ENCODE measurements around the gene ZNF74. TPM values are rescaled to one million over a fixed set of nuclear protein-coding genes. Genes with fewer than 3 reads are reported as not detected.

Gene ZNF74
- total and polyA plus RNA-seq, 10 of the 15 experiments (the other 5 are each of a cell fraction or from before 2014, with no cell fraction given) = 0.37 to 9.3 (median 5.1) TPM

DNA sequence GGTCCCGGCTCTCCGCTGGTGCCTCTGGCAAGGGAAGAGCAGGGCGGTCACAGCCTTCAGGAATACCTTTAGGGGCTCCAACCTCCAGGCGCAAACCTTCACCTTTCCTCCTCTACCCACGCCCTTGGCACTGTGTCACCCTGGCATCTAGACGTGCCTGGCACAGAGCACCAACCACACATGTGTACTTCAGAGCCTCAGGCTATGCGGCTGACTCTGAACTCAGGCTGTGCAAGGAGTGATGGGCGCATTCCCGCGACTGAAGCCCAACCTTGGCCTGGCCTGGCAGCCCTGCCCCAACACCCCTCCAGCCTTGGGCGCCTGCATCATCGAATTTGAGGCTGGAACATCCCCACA lies 32.3 kb downstream of the ZNF74 start (continued):
- TF ChIP-seq, protein P1, sequence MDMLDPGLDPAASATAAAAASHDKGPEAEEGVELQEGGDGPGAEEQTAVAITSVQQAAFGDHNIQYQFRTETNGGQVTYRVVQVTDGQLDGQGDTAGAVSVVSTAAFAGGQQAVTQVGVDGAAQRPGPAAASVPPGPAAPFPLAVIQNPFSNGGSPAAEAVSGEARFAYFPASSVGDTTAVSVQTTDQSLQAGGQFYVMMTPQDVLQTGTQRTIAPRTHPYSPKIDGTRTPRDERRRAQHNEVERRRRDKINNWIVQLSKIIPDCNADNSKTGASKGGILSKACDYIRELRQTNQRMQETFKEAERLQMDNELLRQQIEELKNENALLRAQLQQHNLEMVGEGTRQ (IDR thresholded peaks at IDR 0.05; ENCODE audit: borderline replicate concordance, low read depth, low read length) = no peak

DNA sequence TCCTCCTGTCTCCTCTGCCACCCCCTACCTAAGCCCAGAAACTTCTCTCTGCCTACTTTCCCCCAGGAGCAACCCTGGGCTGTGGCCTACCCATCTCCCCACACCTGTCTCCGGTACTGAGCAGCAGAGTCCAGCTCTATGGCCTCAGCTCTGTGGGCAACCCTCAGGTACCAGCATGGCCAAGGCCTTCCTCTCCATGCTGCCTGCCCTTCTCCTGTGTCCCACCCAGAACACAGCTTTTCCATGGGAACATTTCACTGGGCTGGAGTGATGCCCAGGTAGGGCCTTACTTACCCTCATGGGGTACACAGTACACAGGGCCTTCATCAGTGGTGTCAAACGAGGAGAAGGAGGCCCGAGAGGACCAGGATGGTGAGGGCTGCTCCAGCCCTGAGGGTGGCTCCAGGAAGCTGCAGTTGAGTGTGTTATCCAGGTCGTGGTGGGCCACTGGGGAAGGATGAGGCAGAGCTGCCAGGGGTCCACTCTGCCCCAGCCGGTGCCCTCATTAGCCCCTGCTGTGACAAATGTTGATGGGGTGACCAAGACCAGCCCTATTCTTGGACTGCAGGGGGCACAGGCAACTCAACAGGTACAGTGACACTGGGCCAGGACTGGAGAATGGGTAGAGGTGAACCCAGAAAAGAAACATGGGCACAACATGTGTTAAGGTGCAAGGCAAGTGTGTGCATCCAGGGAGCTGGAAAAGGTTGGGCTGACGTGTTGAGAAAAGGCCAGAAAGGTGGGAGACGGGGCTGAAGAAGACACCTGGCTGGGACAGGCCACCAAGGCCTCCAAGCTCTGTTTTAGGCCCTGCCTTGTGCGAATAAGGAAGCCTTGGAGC lies 33.4 kb downstream of the ZNF74 start:
- FAIRE-seq (no peak), ATAC-seq (no peak), DNase-seq (ENCODE audit: low read depth, low spot score) (no peak)
- ChIA-PET POLR2A (no interaction called here), SMC1A (ENCODE audit: uncharacterized antibody, unreplicated experiment) (no interaction called here), CTCF (interaction anchor here (1.1 kb wide), 1 partner anchor 29 kb away, joined by 3 read pairs; no protein-coding TSS in a partner anchor), RAD21 (ENCODE audit: unreplicated experiment) (no interaction called here)
- no TSS peak for BruUV-seq (replicated peaks)
- intact Hi-C loops (cut with micrococcal nuclease; ENCODE audit: unreplicated experiment) = no loop called here
- Histone ChIP-seq H3K4me1 (ENCODE audit: control insufficient read depth, insufficient read depth, low read length) (peaks cover 8% of the 10 kb centered on the region), H3K9ac (ENCODE audit: control insufficient read depth, insufficient read depth, low read length) (no peak overlapping the region), H3K36me3 (ENCODE audit: control insufficient read depth in 2 of 2, insufficient read depth in 2 of 2, low read length in 1 of 2) (no peaks in the 10 kb centered on the region), H3K9me3 (replicated peaks; ENCODE audit: control insufficient read depth, insufficient read depth, low read length) (no peaks in the 10 kb centered on the region; the same call in 2 of the 3 replicates), H3K4me3 (no peak overlapping the region), H3K4me2 (ENCODE audit: control insufficient read depth, insufficient read depth) (no peak overlapping the region), H3K27ac (ENCODE audit: control insufficient read depth, insufficient read depth) (no peak overlapping the region), H3K27me3 (replicated peaks in 1 of 2; ENCODE audit: control insufficient read depth in 2 of 2, insufficient read depth in 2 of 2, low read length in 1 of 2) (peaks cover 5 to 21% of the 10 kb centered on the region in 2 experiments), H3K79me2 (ENCODE audit: control insufficient read depth, insufficient read depth, low read length) (no peaks in the 10 kb centered on the region), H4K20me1 (ENCODE audit: control insufficient read depth, insufficient read depth) (no peaks in the 10 kb centered on the region; the same call in 1 of the 2 replicates), H2AFZ (ENCODE audit: control insufficient read depth, low read depth, low read length) (no peak overlapping the region)
- in situ Hi-C loops (cut with MboI) = no loop called here
- 19% methylated on average over 8 of the region's 8 CpGs for WGBS (ENCODE audit: insufficient coverage, insufficient replicate concordance, low lambda C conversion rate, missing lambda C conversion rate)
- TF ChIP-seq HDAC6 (IDR thresholded peaks at IDR 0.05; ENCODE audit: unreplicated experiment) = no peak
- no peak for TF ChIP-seq HDGF (IDR thresholded peaks at IDR 0.05)
- no peak for TF ChIP-seq CHD2 (IDR thresholded peaks at IDR 0.05; ENCODE audit: borderline replicate concordance, low read depth, low read length)
- no peak for TF ChIP-seq SMAD5 (IDR thresholded peaks at IDR 0.05; ENCODE audit: low read depth)
- TF ChIP-seq SP1 (IDR thresholded peaks at IDR 0.05; ENCODE audit: low read depth, low read length) = no peak
- TF ChIP-seq TCF7 (IDR thresholded peaks at IDR 0.05; ENCODE audit: borderline replicate concordance) = no peak
- TF ChIP-seq, protein P2, sequence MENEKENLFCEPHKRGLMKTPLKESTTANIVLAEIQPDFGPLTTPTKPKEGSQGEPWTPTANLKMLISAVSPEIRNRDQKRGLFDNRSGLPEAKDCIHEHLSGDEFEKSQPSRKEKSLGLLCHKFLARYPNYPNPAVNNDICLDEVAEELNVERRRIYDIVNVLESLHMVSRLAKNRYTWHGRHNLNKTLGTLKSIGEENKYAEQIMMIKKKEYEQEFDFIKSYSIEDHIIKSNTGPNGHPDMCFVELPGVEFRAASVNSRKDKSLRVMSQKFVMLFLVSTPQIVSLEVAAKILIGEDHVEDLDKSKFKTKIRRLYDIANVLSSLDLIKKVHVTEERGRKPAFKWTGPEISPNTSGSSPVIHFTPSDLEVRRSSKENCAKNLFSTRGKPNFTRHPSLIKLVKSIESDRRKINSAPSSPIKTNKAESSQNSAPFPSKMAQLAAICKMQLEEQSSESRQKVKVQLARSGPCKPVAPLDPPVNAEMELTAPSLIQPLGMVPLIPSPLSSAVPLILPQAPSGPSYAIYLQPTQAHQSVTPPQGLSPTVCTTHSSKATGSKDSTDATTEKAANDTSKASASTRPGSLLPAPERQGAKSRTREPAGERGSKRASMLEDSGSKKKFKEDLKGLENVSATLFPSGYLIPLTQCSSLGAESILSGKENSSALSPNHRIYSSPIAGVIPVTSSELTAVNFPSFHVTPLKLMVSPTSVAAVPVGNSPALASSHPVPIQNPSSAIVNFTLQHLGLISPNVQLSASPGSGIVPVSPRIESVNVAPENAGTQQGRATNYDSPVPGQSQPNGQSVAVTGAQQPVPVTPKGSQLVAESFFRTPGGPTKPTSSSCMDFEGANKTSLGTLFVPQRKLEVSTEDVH (IDR thresholded peaks at IDR 0.05; ENCODE audit: low read depth, partially characterized antibody) = no peak
- TF ChIP-seq, protein P3, sequence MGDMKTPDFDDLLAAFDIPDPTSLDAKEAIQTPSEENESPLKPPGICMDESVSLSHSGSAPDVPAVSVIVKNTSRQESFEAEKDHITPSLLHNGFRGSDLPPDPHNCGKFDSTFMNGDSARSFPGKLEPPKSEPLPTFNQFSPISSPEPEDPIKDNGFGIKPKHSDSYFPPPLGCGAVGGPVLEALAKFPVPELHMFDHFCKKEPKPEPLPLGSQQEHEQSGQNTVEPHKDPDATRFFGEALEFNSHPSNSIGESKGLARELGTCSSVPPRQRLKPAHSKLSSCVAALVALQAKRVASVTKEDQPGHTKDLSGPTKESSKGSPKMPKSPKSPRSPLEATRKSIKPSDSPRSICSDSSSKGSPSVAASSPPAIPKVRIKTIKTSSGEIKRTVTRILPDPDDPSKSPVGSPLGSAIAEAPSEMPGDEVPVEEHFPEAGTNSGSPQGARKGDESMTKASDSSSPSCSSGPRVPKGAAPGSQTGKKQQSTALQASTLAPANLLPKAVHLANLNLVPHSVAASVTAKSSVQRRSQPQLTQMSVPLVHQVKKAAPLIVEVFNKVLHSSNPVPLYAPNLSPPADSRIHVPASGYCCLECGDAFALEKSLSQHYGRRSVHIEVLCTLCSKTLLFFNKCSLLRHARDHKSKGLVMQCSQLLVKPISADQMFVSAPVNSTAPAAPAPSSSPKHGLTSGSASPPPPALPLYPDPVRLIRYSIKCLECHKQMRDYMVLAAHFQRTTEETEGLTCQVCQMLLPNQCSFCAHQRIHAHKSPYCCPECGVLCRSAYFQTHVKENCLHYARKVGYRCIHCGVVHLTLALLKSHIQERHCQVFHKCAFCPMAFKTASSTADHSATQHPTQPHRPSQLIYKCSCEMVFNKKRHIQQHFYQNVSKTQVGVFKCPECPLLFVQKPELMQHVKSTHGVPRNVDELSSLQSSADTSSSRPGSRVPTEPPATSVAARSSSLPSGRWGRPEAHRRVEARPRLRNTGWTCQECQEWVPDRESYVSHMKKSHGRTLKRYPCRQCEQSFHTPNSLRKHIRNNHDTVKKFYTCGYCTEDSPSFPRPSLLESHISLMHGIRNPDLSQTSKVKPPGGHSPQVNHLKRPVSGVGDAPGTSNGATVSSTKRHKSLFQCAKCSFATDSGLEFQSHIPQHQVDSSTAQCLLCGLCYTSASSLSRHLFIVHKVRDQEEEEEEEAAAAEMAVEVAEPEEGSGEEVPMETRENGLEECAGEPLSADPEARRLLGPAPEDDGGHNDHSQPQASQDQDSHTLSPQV (IDR thresholded peaks at IDR 0.05) = no peak
- no peak for TF ChIP-seq ZNF274 (IDR thresholded peaks at IDR 0.05; ENCODE audit: insufficient read depth, insufficient read length)
- TF ChIP-seq KAT2A (conservative IDR thresholded peaks at IDR 0.05; ENCODE audit: control insufficient read depth, low read depth, low read length) = no peak
- no peak for TF ChIP-seq RUNX3 (IDR thresholded peaks at IDR 0.05; ENCODE audit: low read length)
- no peak for TF ChIP-seq SREBF2 (IDR thresholded peaks at IDR 0.05; ENCODE audit: low read length)
- TF ChIP-seq FOS (IDR thresholded peaks at IDR 0.05; ENCODE audit: borderline replicate concordance, extremely low read depth, insufficient read length) = no peak
